H7 (cell line): ENCODE results near the gene EDAR. TPM values are rescaled to one million over a fixed set of nuclear protein-coding genes. Genes with fewer than 3 reads are reported as not detected.

Experiments
- DNase-seq: peaks from one replicate; pipeline ENCODE4 v3.0.0; 2012
- H3K27me3 ChIP-seq: 2 replicates; pipeline ENCODE4 v1.6.0; 2011; ENCODE audit warnings: mild to moderate bottlenecking, low read length; ENCODE audit not compliant: control insufficient read depth, insufficient read depth
- H3K36me3 ChIP-seq: replicated peaks from 2 replicates; pipeline ENCODE4 v1.5.1; 2011; ENCODE audit warnings: low read length; ENCODE audit not compliant: control insufficient read depth, insufficient read depth
- H3K4me3 ChIP-seq: 2 replicates; pipeline ENCODE4 v1.5.1; 2011; ENCODE audit warnings: low read depth, mild to moderate bottlenecking, control low read depth, low read length, moderate library complexity; ENCODE audit not compliant: insufficient read depth
- total RNA-seq: library from RNA; depleted of rRNA; stranded (reverse); fragments of >200 nt; shearing (Covaris generic); gene quantifications from 2 replicates; pipeline ENCODE4 v1.2.3, GENCODE V29; 2014; rRNA removed

Gene EDAR
- total RNA-seq, 1 experiment from 2014 or later: 0.03 TPM

DNA sequence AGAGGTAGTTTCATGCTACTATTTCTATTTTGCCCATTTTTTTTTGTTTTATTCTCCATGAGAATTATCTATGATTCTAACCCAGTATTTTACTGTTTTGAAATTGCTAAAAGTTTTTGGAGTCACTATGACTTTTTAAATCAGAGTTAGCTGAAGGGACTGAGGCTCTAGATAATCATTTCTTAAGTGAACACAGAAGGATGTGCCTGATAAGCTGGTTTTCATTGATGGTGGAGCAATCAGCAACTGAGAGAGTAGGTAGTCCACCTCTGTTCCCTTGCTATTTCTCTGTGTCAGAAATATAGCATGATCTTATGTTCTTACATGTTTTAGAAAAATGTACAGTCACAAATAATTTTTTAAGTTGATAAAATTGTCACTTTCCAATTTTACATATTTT is 143.1 kb downstream of the EDAR start:
- no peak for DNase-seq
- peaks cover 2% of the 10 kb centered on the region for H3K36me3 ChIP-seq
- no peaks in the 10 kb centered on the region for H3K27me3 ChIP-seq
- H3K4me3 ChIP-seq: no peak overlapping the region

Other genes starting within 250 kb of the EDAR start
- 13.6 and 26.3 TPM in 2 replicates for gene CCDC138, start 202.4 kb downstream of the EDAR start, total RNA-seq
- 0.80 and 1.0 TPM in 2 replicates for gene SH3RF3, start 140.0 kb upstream of the EDAR start, total RNA-seq